PFSK-1 (cell line): ENCODE measurements around the gene GRID1.

Source experiments
- FOXP2 ChIP-seq: optimal IDR thresholded peaks from 2 replicates; pipeline ENCODE3; 2011; ENCODE audit warnings: borderline replicate concordance, control low read depth, inconsistent platforms; ENCODE audit not compliant: insufficient read depth; ENCODE audit errors: extremely low read length, extremely low read depth
- POLR2AphosphoS5 ChIP-seq: IDR thresholded peaks from 2 replicates; pipeline ENCODE4 v1.6.1; 2012; ENCODE audit warnings: low read depth, mild to moderate bottlenecking, control low read depth, low read length, moderate library complexity
- SIN3A ChIP-seq: IDR thresholded peaks from 2 replicates; pipeline ENCODE4 v1.6.1; 2012; ENCODE audit warnings: mild to moderate bottlenecking, low read length, moderate library complexity, borderline replicate concordance; ENCODE audit not compliant: insufficient read depth
- TAF1 ChIP-seq: IDR thresholded peaks from 2 replicates; pipeline ENCODE4 v1.6.1; 2012; ENCODE audit warnings: low read length, control low read depth, borderline replicate concordance; ENCODE audit not compliant: insufficient read depth
- TF ChIP-seq, protein P1 (sequence below), 2 experiments: IDR thresholded peaks; 2 replicates each; pipeline versions ENCODE4 v1.6.1 to v1.8.0; 2011 to 2012; ENCODE audit warnings: low read depth in 2 of 2, low read length in 2 of 2, control low read depth in 1 of 2, inconsistent platforms in 1 of 2, mild to moderate bottlenecking in 1 of 2, moderate library complexity in 1 of 2; ENCODE audit not compliant: insufficient read depth in 1 of 2

GRID1 gene

DNA sequence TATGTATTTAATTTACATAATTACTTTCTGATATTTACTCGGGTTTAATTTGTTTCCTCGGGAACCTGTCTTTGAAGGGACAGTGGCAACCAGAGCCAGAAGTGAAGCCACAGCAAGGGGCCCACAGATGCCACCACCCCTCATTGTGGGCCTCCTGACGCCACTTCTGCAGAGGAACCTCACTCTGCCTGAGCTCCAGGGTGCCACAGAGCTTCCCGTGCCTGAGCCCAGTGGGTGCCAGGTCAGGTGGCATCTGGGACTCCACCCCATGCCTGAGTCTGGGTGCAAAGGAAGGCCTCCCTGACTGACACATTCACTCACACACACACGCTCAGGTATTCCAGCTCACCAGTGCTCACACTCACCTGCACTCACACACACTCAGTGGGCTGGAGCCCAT is 213.7 kb downstream of the GRID1 start:
- no peak for TF ChIP-seq TAF1
- no peak for TF ChIP-seq POLR2AphosphoS5
- TF ChIP-seq, protein P1, sequence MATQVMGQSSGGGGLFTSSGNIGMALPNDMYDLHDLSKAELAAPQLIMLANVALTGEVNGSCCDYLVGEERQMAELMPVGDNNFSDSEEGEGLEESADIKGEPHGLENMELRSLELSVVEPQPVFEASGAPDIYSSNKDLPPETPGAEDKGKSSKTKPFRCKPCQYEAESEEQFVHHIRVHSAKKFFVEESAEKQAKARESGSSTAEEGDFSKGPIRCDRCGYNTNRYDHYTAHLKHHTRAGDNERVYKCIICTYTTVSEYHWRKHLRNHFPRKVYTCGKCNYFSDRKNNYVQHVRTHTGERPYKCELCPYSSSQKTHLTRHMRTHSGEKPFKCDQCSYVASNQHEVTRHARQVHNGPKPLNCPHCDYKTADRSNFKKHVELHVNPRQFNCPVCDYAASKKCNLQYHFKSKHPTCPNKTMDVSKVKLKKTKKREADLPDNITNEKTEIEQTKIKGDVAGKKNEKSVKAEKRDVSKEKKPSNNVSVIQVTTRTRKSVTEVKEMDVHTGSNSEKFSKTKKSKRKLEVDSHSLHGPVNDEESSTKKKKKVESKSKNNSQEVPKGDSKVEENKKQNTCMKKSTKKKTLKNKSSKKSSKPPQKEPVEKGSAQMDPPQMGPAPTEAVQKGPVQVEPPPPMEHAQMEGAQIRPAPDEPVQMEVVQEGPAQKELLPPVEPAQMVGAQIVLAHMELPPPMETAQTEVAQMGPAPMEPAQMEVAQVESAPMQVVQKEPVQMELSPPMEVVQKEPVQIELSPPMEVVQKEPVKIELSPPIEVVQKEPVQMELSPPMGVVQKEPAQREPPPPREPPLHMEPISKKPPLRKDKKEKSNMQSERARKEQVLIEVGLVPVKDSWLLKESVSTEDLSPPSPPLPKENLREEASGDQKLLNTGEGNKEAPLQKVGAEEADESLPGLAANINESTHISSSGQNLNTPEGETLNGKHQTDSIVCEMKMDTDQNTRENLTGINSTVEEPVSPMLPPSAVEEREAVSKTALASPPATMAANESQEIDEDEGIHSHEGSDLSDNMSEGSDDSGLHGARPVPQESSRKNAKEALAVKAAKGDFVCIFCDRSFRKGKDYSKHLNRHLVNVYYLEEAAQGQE (IDR thresholded peaks at IDR 0.05; ENCODE audit: insufficient read depth in 1 of 2, low read depth in 2 of 2, low read length in 2 of 2): no peak
- TF ChIP-seq FOXP2: no peak
- TF ChIP-seq SIN3A: no peak

DNA sequence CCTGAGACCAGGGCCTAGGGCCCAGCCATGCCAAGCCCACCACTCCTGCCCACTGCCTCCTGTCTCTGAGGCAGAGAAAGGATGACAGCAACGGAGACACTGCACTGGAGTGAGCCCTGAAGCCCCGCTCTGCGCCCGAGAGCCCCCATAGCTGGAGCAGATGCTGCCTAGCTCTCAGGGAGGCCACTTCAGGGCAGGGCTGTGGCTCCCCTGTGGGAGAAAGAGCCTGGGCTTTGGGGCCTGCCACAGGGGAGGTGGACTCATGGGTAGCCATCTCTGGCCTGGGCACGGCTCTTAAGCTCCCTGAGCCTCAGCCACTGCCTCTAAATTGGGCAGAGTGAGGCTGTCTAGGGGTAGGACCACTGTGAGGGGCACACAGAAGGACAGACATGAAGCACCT is 214.2 kb downstream of the GRID1 start:
- TF ChIP-seq TAF1: no peak
- TF ChIP-seq POLR2AphosphoS5: no peak
- no peak for TF ChIP-seq SIN3A
- TF ChIP-seq FOXP2: no peak
- TF ChIP-seq, protein P1 (IDR thresholded peaks at IDR 0.05; ENCODE audit: insufficient read depth in 1 of 2, low read depth in 2 of 2, low read length in 2 of 2): no peak

DNA sequence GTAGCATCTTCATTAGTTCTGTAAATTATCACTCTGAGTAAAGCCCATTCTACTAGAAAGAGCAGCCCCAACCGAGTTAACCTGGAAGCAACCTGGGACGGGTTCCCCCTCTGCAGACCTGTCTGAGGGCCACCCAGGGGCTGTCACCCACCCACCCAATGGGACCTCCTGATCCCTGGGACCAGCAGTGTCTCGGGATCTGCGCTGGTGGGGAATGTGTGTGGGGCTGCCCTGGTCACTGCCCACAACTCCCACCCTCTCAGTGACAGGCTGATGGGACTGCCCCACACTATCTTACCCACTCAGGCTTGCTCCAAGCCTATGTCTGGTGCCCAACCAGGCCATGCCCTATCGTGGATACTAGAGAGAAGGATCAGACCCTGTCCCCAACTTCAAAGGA is 215.0 kb downstream of the GRID1 start:
- TF ChIP-seq SIN3A: no peak
- TF ChIP-seq FOXP2: no peak
- TF ChIP-seq POLR2AphosphoS5: no peak
- TF ChIP-seq, protein P1 (IDR thresholded peaks at IDR 0.05; ENCODE audit: insufficient read depth in 1 of 2, low read depth in 2 of 2, low read length in 2 of 2): no peak
- no peak for TF ChIP-seq TAF1

DNA sequence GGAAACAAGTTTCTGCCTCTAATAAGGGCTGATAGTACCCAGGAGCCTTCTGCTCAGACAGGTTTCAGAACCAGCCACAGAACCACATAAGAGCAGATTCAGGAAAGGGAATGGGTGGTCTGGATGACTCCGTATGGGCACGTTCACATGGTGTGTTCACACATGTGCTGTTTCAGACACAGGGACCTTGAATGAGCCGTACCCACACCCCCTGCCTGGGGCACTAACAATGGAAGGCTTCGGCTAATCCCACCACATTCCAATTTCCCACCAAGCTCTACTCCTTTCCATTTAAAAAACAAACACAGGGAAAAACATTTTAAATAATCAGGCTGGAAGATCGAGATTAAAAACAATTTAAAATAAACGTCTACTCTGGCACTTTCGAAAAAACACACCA is 217.3 kb downstream of the GRID1 start:
- TF ChIP-seq TAF1 (no peak), FOXP2 (no peak), POLR2AphosphoS5 (no peak), SIN3A (no peak)
- TF ChIP-seq, protein P1 (IDR thresholded peaks at IDR 0.05; ENCODE audit: insufficient read depth in 1 of 2, low read depth in 2 of 2, low read length in 2 of 2): no peak

DNA sequence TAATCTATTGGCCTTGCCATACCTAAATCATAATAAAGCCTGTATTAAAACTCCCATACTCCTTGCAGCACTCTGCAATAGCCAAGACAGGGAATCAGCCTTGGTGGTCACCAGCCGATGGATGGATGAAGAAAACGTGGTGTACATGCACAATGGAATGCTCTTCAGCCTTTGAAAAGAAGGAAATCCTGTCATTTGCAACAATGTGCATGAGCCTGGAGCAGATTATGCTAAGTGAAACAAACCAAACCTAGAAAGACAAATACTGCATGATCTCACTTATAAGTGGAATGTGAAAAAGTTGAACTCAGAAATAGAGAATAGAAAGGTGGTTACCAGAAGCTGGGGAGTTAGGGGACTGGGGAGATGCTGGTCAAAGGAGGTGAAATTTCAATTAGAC is 218.5 kb downstream of the GRID1 start:
- no peak for TF ChIP-seq SIN3A
- TF ChIP-seq TAF1: no peak
- TF ChIP-seq POLR2AphosphoS5: no peak
- TF ChIP-seq, protein P1 (IDR thresholded peaks at IDR 0.05; ENCODE audit: insufficient read depth in 1 of 2, low read depth in 2 of 2, low read length in 2 of 2): no peak
- TF ChIP-seq FOXP2: no peak
